Osteocyte (in vitro differentiated cells): ENCODE results near the gene QPCTL. TPM values are rescaled to one million over a fixed set of nuclear protein-coding genes. Genes with fewer than 3 reads are reported as not detected.
A peak's percentile ranks its signal among the peaks of the same experiment; 100 is the strongest.

Source experiments
- DNase-seq: peaks from one replicate; pipeline ENCODE4 v3.0.0; 2021; ENCODE audit warnings: mixed read lengths; ENCODE audit not compliant: unreplicated experiment; ENCODE audit errors: extremely low spot score
- H3K27ac Mint-ChIP-seq: one replicate; pipeline ENCODE4 v1.8.0; 2021; ENCODE audit warnings: mild to moderate bottlenecking, mixed read lengths; ENCODE audit not compliant: unreplicated experiment
- H3K27me3 Mint-ChIP-seq: one replicate; pipeline ENCODE4 v1.8.0; 2021; ENCODE audit warnings: mixed read lengths; ENCODE audit not compliant: unreplicated experiment
- H3K36me3 Mint-ChIP-seq: one replicate; pipeline ENCODE4 v1.8.0; 2021; ENCODE audit warnings: mixed read lengths; ENCODE audit not compliant: unreplicated experiment
- H3K4me1 Mint-ChIP-seq: one replicate; pipeline ENCODE4 v1.8.0; 2021; ENCODE audit warnings: mixed read lengths; ENCODE audit not compliant: unreplicated experiment
- H3K4me3 Mint-ChIP-seq: one replicate; pipeline ENCODE4 v1.8.0; 2021; ENCODE audit warnings: mild to moderate bottlenecking, moderate library complexity, mixed read lengths; ENCODE audit not compliant: unreplicated experiment
- H3K9me3 Mint-ChIP-seq: one replicate; pipeline ENCODE4 v1.8.0; 2021; ENCODE audit warnings: mixed read lengths; ENCODE audit not compliant: unreplicated experiment
- CTCF ChIP-seq: fragments of 200-600 bp; sonication (generic); IDR thresholded peaks from 2 replicates; pipeline ENCODE4 v1.5.0; 2021; ENCODE audit warnings: antibody characterized with exemption, mild to moderate bottlenecking, moderate library complexity
- total RNA-seq: library from RNA; stranded (reverse); gene quantifications from 2 replicates; pipeline ENCODE4 v1.2.1, GENCODE V29; 2021

Gene QPCTL
- total RNA-seq, 1 donor from 2014 or later: 14.0 TPM

DNA sequence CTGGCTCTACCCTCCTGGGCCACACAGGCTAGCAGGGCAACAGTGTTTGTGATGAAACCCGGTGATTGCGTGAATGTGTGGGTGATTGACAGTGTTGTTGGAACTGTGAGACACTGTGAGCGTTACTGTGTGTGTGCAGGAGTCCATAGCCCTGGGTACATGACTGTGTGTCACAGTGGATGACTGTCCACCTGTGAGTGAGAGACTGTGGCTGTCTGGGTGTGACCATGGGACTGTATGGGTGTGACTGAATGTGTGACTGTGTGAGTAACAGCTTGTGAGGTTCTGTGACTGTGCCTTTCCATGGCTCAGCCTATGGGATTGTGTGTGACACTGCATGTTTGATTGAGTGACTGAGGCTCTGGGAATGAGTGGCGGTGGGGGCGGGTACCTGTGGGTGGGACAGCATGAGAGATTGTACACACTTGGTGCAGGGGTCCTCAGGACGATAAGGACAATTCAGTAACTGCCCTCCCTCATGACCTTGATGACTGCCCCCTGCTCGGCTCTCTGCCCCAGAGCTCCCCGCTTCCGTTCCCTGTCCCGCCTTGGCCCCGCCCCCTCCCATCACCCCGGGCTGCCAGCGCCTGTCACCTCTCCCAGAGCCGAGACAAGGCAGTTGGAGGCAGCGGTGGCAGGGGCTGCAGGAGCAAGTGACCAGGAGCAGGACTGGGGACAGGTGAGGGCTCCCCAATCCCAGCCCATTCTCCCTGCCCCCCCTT is 24.7 kb upstream of the QPCTL start, which contains the start of gene GIPR:
Gene GIPR (plus strand): TSS at position 602 of the 722 bp plus-strand sequence. CDS start 1,300 bp downstream, outside the sequence.
- Mint-ChIP-seq H3K36me3 (no peaks in the 10 kb centered on the region), H3K9me3 (no peaks in the 10 kb centered on the region), H3K4me3 (peak within 1 kb of the TSS; percentile 71), H3K4me1 (peaks cover 23% of the 10 kb centered on the region), H3K27ac (peak within 1 kb of the TSS; percentile 1), H3K27me3 (peaks cover 22% of the 10 kb centered on the region)
- DNase-seq: no peak
- TF ChIP-seq CTCF: no peak

- peaks cover 23% of the 10 kb centered on the region for H3K4me1 Mint-ChIP-seq
- peak overlapping the region; percentile 71 for H3K4me3 Mint-ChIP-seq
- DNase-seq: no peak
- H3K27me3 Mint-ChIP-seq: peaks cover 24% of the 10 kb centered on the region
- H3K9me3 Mint-ChIP-seq: no peaks in the 10 kb centered on the region
- H3K36me3 Mint-ChIP-seq: no peaks in the 10 kb centered on the region
- H3K27ac Mint-ChIP-seq: peak overlapping the region; percentile 1
- TF ChIP-seq CTCF: no peak
Measured at GRCh38 chr19:45668342-45668871, 24.1 kb upstream of the QPCTL start.

- no peaks in the 10 kb centered on the region for H3K36me3 Mint-ChIP-seq
- no peak for TF ChIP-seq CTCF
- peaks cover 23% of the 10 kb centered on the region for H3K4me1 Mint-ChIP-seq
- H3K9me3 Mint-ChIP-seq: no peaks in the 10 kb centered on the region
- DNase-seq: peak; percentile 89
- no peak overlapping the region for H3K27ac Mint-ChIP-seq
- no peak overlapping the region for H3K4me3 Mint-ChIP-seq
- peaks cover 26% of the 10 kb centered on the region for H3K27me3 Mint-ChIP-seq
Measured at GRCh38 chr19:45670670-45671453, 21.6 kb upstream of the QPCTL start.

- DNase-seq: no peak
- no peak overlapping the region for H3K4me3 Mint-ChIP-seq
- H3K4me1 Mint-ChIP-seq: peaks cover 15% of the 10 kb centered on the region
- H3K36me3 Mint-ChIP-seq: no peaks in the 10 kb centered on the region
- H3K9me3 Mint-ChIP-seq: no peaks in the 10 kb centered on the region
- no peak for TF ChIP-seq CTCF
- no peak overlapping the region for H3K27ac Mint-ChIP-seq
- H3K27me3 Mint-ChIP-seq: peaks cover 26% of the 10 kb centered on the region
Measured at GRCh38 chr19:45674946-45675345, 17.5 kb upstream of the QPCTL start.

- DNase-seq: no peak
- no peaks in the 10 kb centered on the region for H3K9me3 Mint-ChIP-seq
- H3K27ac Mint-ChIP-seq: no peak overlapping the region
- TF ChIP-seq CTCF: no peak
- H3K4me1 Mint-ChIP-seq: peaks cover 15% of the 10 kb centered on the region
- no peaks in the 10 kb centered on the region for H3K36me3 Mint-ChIP-seq
- peak overlapping the region; percentile 42 for H3K4me3 Mint-ChIP-seq
- peaks cover 16% of the 10 kb centered on the region for H3K27me3 Mint-ChIP-seq
Measured at GRCh38 chr19:45676851-45677263, 15.6 kb upstream of the QPCTL start.
